NK-92 (cell line): ENCODE results near the gene TBC1D22A.

Experiments
- DNase-seq: peaks from one replicate; lab custom pipeline; 2025; ENCODE audit not compliant: unreplicated experiment; lab: John Stamatoyannopoulos, UW

TBC1D22A gene

GRCh38 chr22:46902998-46903916 is 140.8 kb downstream of the TBC1D22A start:
- DNase-seq: no peak

- DNase-seq: no peak
Observed at GRCh38 chr22:46905415-46905814, 143.0 kb downstream of the TBC1D22A start.

GRCh38 chr22:46905834-46906233 is 143.4 kb downstream of the TBC1D22A start:
- DNase-seq: no peak

GRCh38 chr22:46906326-46907045 is 144.0 kb downstream of the TBC1D22A start:
- DNase-seq: no peak

- DNase-seq: no peak
Observed at GRCh38 chr22:46907241-46908215, 145.1 kb downstream of the TBC1D22A start.

GRCh38 chr22:46908641-46909107 is 146.2 kb downstream of the TBC1D22A start:
- DNase-seq: no peak

- DNase-seq: no peak
Observed at GRCh38 chr22:46909237-46910030, 147.0 kb downstream of the TBC1D22A start.

GRCh38 chr22:46910624-46911023 is 148.2 kb downstream of the TBC1D22A start:
- no peak for DNase-seq

- no peak for DNase-seq
Observed at GRCh38 chr22:46911346-46911745, 148.9 kb downstream of the TBC1D22A start.

- no peak for DNase-seq
Observed at GRCh38 chr22:46913351-46913750, 150.9 kb downstream of the TBC1D22A start.

- DNase-seq: no peak
Observed at GRCh38 chr22:46914481-46914880, 152.0 kb downstream of the TBC1D22A start.

GRCh38 chr22:46914916-46915894 is 152.8 kb downstream of the TBC1D22A start:
- no peak for DNase-seq

GRCh38 chr22:46915950-46916730 is 153.7 kb downstream of the TBC1D22A start:
- DNase-seq: no peak

GRCh38 chr22:46916886-46917770 is 154.7 kb downstream of the TBC1D22A start:
- DNase-seq: no peak

GRCh38 chr22:46917771-46918101 is 155.3 kb downstream of the TBC1D22A start:
- DNase-seq: no peak

GRCh38 chr22:46918197-46918596 is 155.7 kb downstream of the TBC1D22A start:
- DNase-seq: no peak

GRCh38 chr22:46922037-46922436 is 159.6 kb downstream of the TBC1D22A start:
- DNase-seq: no peak
